SU-DHL-6 (cell line): ENCODE results near the gene SAT2.
A peak's percentile ranks its signal among the peaks of the same experiment; 100 is the strongest.

ENCODE experiments used
- H2AFZ ChIP-seq: fragments of 200-600 bp; sonication (generic); 2 replicates; pipeline ENCODE4 v1.6.1; 2014; ENCODE audit warnings: low read depth, mild to moderate bottlenecking, moderate library complexity, mixed read lengths, antibody characterized with exemption, low read length; ENCODE audit not compliant: severe bottlenecking
- H3F3A ChIP-seq: fragments of 200-600 bp; shearing (Covaris generic); 2 replicates; pipeline ENCODE4 v1.6.0; 2016; ENCODE audit warnings: antibody characterized with exemption, mild to moderate bottlenecking; ENCODE audit not compliant: insufficient read depth
- H3K27ac ChIP-seq: fragments of 200-600 bp; sonication (generic); 2 replicates; pipeline ENCODE4 v1.5.1; 2016; ENCODE audit warnings: low read depth, mild to moderate bottlenecking, low read length, moderate library complexity, mixed read lengths
- H3K27me3 ChIP-seq: fragments of 200-600 bp; sonication (generic), shearing (Covaris generic); 2 replicates; pipeline ENCODE4 v1.6.0; 2014; ENCODE audit warnings: mild to moderate bottlenecking, low read length
- H3K36me3 ChIP-seq: fragments of 200-600 bp; sonication (generic); 2 replicates; pipeline ENCODE4 v1.6.1; 2014; ENCODE audit warnings: mild to moderate bottlenecking, low read length, mixed read lengths
- H3K4me2 ChIP-seq: fragments of 300-600, 200-600 bp; shearing (Covaris generic), sonication (generic); 2 replicates; pipeline ENCODE4 v1.6.0; 2014; ENCODE audit warnings: low read length, low read depth, mild to moderate bottlenecking; ENCODE audit not compliant: poor library complexity, severe bottlenecking
- H3K4me3 ChIP-seq: fragments of 200-600 bp; sonication (generic); 2 replicates; pipeline ENCODE4 v1.5.1; 2014; ENCODE audit warnings: antibody characterized with exemption, low read length, mild to moderate bottlenecking, mixed read lengths; ENCODE audit not compliant: insufficient read depth, poor library complexity, severe bottlenecking
- H3K79me2 ChIP-seq: fragments of 200-600 bp; sonication (generic); 2 replicates; pipeline ENCODE4 v1.6.1; 2014; ENCODE audit warnings: mild to moderate bottlenecking, low read length, moderate library complexity; ENCODE audit not compliant: insufficient read depth
- H3K9ac ChIP-seq: fragments of 200-600 bp; sonication (generic); 2 replicates; pipeline ENCODE4 v1.7.0; 2014; ENCODE audit warnings: mild to moderate bottlenecking, low read length
- H3K9me2 ChIP-seq: fragments of 200-600 bp; sonication (generic); replicated peaks from 2 replicates; pipeline ENCODE4 v1.6.1; 2014; ENCODE audit warnings: low read length; ENCODE audit not compliant: insufficient read depth
- H3K9me3 ChIP-seq: fragments of 200-600 bp; sonication (generic); 2 replicates; pipeline ENCODE4 v1.6.1; 2014; ENCODE audit warnings: low read length, mixed read lengths; ENCODE audit not compliant: insufficient read depth
- H4K20me1 ChIP-seq: fragments of 200-600 bp; sonication (generic); 2 replicates; pipeline ENCODE4 v1.6.1; 2014; ENCODE audit warnings: low read depth, mild to moderate bottlenecking, antibody characterized with exemption, low read length, moderate library complexity, mixed read lengths
- CTCF ChIP-seq: fragments of 200-600 bp; sonication (generic); IDR thresholded peaks from one replicate; pipeline ENCODE4 v1.5.1; 2017; ENCODE audit warnings: antibody characterized with exemption, mild to moderate bottlenecking, low read length, moderate library complexity; ENCODE audit not compliant: insufficient read depth, poor library complexity, severe bottlenecking
- EZH2phosphoT487 ChIP-seq: fragments of 200-600 bp; sonication (generic), shearing (Covaris generic); conservative IDR thresholded peaks from 2 replicates; pipeline ENCODE4 v1.6.1; 2018; ENCODE audit warnings: mild to moderate bottlenecking, antibody characterized with exemption, low read length, moderate library complexity, mixed read lengths

The SAT2 gene

GRCh38 chr17:7652388-7653356, 25.1 kb upstream of the SAT2 start:
- Histone ChIP-seq H3K27ac (no peak overlapping the region), H3K4me2 (no peak overlapping the region), H4K20me1 (no peaks in the 10 kb centered on the region), H2AFZ (no peak overlapping the region), H3F3A (no peaks in the 10 kb centered on the region), H3K9me3 (no peaks in the 10 kb centered on the region), H3K27me3 (no peaks in the 10 kb centered on the region), H3K9ac (no peak overlapping the region), H3K4me3 (no peak overlapping the region), H3K9me2 (no peaks in the 10 kb centered on the region), H3K36me3 (no peaks in the 10 kb centered on the region), H3K79me2 (no peaks in the 10 kb centered on the region)
- TF ChIP-seq CTCF, result no peak
- no peak for TF ChIP-seq EZH2phosphoT487

DNA sequence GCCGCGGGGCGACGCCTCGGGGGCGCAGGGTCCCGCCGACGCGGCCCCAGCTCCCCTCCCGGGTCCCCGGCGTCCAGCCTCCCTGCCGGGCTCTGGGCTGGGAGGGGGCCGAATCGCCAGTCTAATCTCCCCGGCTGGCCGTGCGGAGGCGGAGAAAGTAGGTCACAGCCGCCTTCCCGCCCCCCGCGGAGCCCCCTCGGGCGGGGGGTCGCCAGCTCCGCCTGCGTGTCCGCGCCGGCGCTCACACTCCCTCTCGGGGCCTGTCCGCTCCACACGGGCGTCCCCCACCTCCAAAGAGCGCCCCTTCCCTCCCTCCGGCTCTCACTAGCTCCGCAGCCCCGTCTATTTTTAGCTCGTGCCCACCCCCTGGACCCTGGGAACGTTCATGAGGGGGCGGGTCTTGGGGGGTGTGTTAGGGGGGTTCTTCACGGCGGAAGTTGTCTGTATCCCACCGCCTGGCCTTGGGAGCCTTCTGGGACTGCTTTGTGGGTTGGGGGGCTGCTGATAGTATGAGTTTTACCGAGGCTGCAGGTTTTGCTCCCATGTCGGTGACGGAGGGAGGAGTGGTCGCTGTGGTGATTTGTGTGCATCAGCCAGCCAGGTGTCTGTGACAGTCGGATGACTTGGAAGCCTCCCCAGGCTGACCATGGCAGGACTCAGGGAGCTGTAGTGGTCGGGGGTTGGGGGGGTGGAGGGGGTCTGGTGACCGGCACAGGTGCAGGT, 24.2 kb upstream of the SAT2 start:
- Histone ChIP-seq H3K4me3 (no peak overlapping the region), H4K20me1 (no peaks in the 10 kb centered on the region), H3K27me3 (no peaks in the 10 kb centered on the region), H3F3A (no peaks in the 10 kb centered on the region), H3K79me2 (no peaks in the 10 kb centered on the region), H3K9ac (no peak overlapping the region), H3K9me3 (no peaks in the 10 kb centered on the region), H3K27ac (no peak overlapping the region), H3K9me2 (no peaks in the 10 kb centered on the region), H3K36me3 (no peaks in the 10 kb centered on the region), H3K4me2 (no peak overlapping the region), H2AFZ (no peak overlapping the region)
- no peak for TF ChIP-seq EZH2phosphoT487
- TF ChIP-seq CTCF, result no peak

GRCh38 chr17:7651097-7651664, 23.6 kb upstream of the SAT2 start:
- Histone ChIP-seq H3K36me3 (no peaks in the 10 kb centered on the region), H3K4me2 (peak overlapping the region; percentile 56), H3K9ac (peak overlapping the region; percentile 14; the same call in 1 of the 2 replicates)

More at GRCh38 chr17:7651097-7651664, 23.6 kb upstream of the SAT2 start:
- Histone ChIP-seq H3K9me3 (no peaks in the 10 kb centered on the region), H3K9me2 (no peaks in the 10 kb centered on the region), H3K27ac (no peak overlapping the region), H3K4me3 (peak overlapping the region; percentile 22), H2AFZ (no peak overlapping the region), H3K79me2 (no peaks in the 10 kb centered on the region), H3K27me3 (no peaks in the 10 kb centered on the region), H3F3A (no peaks in the 10 kb centered on the region), H4K20me1 (no peaks in the 10 kb centered on the region)
- TF ChIP-seq EZH2phosphoT487 (no peak), CTCF (no peak)
